ENCODE results near the gene GRAMD2B.
"Not testable (repeated sequence)": the region's sequence is repeated elsewhere in the genome, so short reads cannot be mapped to it uniquely, and the experiment has no call there.

GRAMD2B gene

GRCh38 chr5:126422994-126423788 lies at the start of gene GRAMD2B:
TSS of gene GRAMD2B (plus strand) at chr5:126423409. CDS start at chr5:126423607, 198 bp downstream.
- DNase-seq (ENCODE audit: low read depth): peak; percentile 94

- no peak for DNase-seq (ENCODE audit: low read depth)
These were observed 49.1 kb upstream of the GRAMD2B start for GRCh38 chr5:126374109-126374416.

- no peak for DNase-seq (ENCODE audit: low read depth)
These were observed 46.8 kb upstream of the GRAMD2B start for GRCh38 chr5:126376443-126376842.

- no peak for DNase-seq (ENCODE audit: low read depth)
These were observed 45.8 kb upstream of the GRAMD2B start for GRCh38 chr5:126377424-126377823.

GRCh38 chr5:126380316-126380715 lies 42.9 kb upstream of the GRAMD2B start:
- not testable (repeated sequence) for DNase-seq (ENCODE audit: low read depth)

GRCh38 chr5:126383246-126383645 lies 40.0 kb upstream of the GRAMD2B start:
- no peak for DNase-seq (ENCODE audit: low read depth)

GRCh38 chr5:126383776-126384175 lies 39.4 kb upstream of the GRAMD2B start:
- DNase-seq (ENCODE audit: low read depth): peak; percentile 31

GRCh38 chr5:126384985-126385384 lies 38.2 kb upstream of the GRAMD2B start:
- peak; percentile 76 for DNase-seq (ENCODE audit: low read depth)

GRCh38 chr5:126385524-126386502 lies 37.4 kb upstream of the GRAMD2B start:
- DNase-seq (ENCODE audit: low read depth): no peak

GRCh38 chr5:126389179-126389578 lies 34.0 kb upstream of the GRAMD2B start:
- no peak for DNase-seq (ENCODE audit: low read depth)

- no peak for DNase-seq (ENCODE audit: low read depth)
These were observed 33.2 kb upstream of the GRAMD2B start for GRCh38 chr5:126390051-126390450.

GRCh38 chr5:126391386-126391785 lies 31.8 kb upstream of the GRAMD2B start:
- DNase-seq (ENCODE audit: low read depth): no peak

- no peak for DNase-seq (ENCODE audit: low read depth)
These were observed 28.9 kb upstream of the GRAMD2B start for GRCh38 chr5:126394211-126394788.

GRCh38 chr5:126395198-126395597 lies 28.0 kb upstream of the GRAMD2B start:
- DNase-seq (ENCODE audit: low read depth): peak; percentile 78

GRCh38 chr5:126395605-126396004 lies 27.6 kb upstream of the GRAMD2B start:
- no peak for DNase-seq (ENCODE audit: low read depth)

- DNase-seq (ENCODE audit: low read depth): not testable (repeated sequence)
These were observed 26.5 kb upstream of the GRAMD2B start for GRCh38 chr5:126396721-126397120.

GRCh38 chr5:126398791-126399190 lies 24.4 kb upstream of the GRAMD2B start:
- no peak for DNase-seq (ENCODE audit: low read depth)

GRCh38 chr5:126400621-126401251 lies 22.5 kb upstream of the GRAMD2B start:
- no peak for DNase-seq (ENCODE audit: low read depth)

GRCh38 chr5:126402621-126403555 lies 20.3 kb upstream of the GRAMD2B start:
- no peak for DNase-seq (ENCODE audit: low read depth)

GRCh38 chr5:126403876-126404275 lies 19.3 kb upstream of the GRAMD2B start:
- no peak for DNase-seq (ENCODE audit: low read depth)

GRCh38 chr5:126410623-126411022 lies 12.6 kb upstream of the GRAMD2B start:
- no peak for DNase-seq (ENCODE audit: low read depth)

All from iris pigment epithelial cell (primary cell).